Retinal pigment epithelial cell (primary cell): ENCODE results near the gene DOCK2.

ENCODE experiments used
- DNase-seq: peaks from one replicate; pipeline ENCODE4 v3.0.0-alpha.2; 2010; ENCODE audit warnings: low read depth
- H3K4me3 ChIP-seq: 2 replicates; pipeline ENCODE4 v1.5.1; 2011; ENCODE audit warnings: mild to moderate bottlenecking, low read length, control low read depth, moderate library complexity
- TF ChIP-seq, protein P1 (sequence below): conservative IDR thresholded peaks from 2 replicates; pipeline ENCODE4 v1.5.1; 2011; ENCODE audit warnings: low read depth, low read length, control low read depth, inconsistent platforms

The DOCK2 gene

DNA sequence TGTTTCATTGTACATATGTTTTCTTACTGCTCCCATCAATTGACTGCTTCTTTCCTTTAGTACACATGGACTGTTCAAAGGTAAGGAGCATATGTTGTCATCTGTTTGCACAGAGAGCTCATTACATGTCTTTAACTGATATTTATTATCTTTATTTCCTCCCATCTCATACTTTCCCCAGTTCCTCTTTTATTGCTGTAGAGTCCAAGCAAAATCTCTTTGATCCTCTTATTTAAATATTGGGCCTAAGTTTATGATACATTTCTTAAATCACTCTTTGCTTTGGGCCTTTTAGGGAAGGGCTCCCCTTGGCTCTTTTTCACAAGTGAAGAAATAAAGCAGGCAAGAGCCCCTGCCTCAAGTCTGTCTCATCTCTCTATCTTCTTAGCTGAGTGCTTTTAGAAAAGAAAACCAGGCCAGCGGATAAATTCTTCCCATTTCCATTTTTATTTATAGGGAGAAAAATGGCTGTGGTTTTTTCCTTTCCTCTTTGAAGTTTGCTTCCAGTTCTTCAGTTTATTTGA lies 152.4 kb downstream of the DOCK2 start:
- H3K4me3 ChIP-seq, result no peak overlapping the region
- no peak for DNase-seq
- TF ChIP-seq, protein P1, sequence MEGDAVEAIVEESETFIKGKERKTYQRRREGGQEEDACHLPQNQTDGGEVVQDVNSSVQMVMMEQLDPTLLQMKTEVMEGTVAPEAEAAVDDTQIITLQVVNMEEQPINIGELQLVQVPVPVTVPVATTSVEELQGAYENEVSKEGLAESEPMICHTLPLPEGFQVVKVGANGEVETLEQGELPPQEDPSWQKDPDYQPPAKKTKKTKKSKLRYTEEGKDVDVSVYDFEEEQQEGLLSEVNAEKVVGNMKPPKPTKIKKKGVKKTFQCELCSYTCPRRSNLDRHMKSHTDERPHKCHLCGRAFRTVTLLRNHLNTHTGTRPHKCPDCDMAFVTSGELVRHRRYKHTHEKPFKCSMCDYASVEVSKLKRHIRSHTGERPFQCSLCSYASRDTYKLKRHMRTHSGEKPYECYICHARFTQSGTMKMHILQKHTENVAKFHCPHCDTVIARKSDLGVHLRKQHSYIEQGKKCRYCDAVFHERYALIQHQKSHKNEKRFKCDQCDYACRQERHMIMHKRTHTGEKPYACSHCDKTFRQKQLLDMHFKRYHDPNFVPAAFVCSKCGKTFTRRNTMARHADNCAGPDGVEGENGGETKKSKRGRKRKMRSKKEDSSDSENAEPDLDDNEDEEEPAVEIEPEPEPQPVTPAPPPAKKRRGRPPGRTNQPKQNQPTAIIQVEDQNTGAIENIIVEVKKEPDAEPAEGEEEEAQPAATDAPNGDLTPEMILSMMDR, result no peak

DNA sequence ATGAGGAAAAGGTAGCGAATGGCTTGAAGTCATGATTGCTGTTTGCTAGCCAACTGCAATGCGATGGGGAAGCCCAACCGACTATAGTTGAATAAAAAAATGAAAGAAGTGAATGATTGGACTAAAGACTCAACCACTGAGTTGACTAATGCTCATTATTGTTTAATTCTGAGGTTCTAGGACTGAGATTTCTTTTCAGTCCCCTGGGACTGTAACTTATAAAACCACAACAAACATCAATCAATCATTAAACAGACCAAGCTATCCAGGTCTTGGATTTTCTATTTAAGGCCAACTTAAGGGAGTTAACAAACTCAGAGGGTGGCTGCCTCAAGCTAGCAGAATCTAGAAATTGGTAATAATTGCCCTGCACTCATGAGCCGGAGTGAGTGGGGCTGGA lies 154.2 kb downstream of the DOCK2 start:
- DNase-seq, result no peak
- TF ChIP-seq, protein P1, result no peak

DNA sequence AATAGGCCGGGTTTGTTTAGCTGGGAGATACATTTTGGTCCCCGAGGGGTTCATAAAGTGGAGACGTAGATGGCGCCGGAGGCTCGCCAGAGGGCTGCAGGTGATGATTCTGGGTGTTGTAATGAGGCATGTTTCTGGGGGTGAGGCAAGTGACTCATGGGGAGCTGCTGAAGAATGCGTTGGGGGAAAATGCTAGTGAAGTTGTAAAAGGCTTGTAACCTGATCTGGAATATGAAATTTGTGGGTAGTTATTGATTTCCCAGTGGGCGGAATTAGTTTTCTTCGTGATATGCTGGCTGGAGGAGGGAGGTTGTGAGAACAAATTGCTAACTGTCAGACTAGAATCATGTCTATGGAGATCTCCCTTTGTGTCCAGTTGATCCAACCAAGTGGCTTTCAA lies 158.3 kb downstream of the DOCK2 start:
- H3K4me3 ChIP-seq, result no peak overlapping the region
- DNase-seq, result no peak
- TF ChIP-seq, protein P1, result peak; percentile 8

More for the DNA sequence above, 154.2 kb downstream of the DOCK2 start:
- no peak overlapping the region for H3K4me3 ChIP-seq

DNA sequence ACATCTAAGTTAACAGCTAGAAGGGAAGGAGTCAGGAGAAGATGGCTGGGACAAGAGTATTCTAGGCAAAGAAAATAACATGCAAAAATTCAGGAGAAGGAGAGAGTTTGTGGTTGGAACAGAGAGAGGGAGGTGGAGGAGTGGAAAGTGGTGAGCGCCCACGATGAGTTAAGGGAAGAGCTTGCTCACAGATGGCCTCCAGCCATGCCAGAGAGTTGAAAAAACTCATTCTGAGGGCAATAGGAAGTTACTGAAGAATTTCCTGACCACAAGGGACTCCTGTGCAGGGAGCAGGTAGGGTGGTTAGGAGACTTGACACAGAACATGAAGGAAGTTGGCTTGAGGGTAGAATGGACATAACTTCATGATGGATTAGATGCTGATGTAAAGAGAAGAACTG lies 159.7 kb downstream of the DOCK2 start:
- DNase-seq, result no peak
- TF ChIP-seq, protein P1, result no peak

DNA sequence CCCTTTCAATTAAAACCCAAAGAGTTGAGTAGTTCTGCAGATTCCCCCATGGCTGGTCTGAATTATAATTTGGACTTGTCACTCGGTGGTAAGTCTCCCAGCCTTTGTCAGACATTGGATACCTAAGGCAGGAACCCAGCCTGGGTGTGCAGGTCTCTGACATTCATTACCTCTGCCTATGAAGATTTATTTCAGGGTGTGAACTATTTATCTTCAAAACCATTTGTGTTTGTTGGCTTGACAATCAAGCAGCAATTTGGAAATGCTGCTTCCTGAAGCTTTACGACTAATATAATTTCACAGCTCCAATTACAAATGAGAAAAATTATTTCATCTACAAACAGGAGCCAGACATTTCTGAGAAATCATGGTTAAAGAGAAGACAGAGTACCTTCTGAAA lies 160.5 kb downstream of the DOCK2 start:
- DNase-seq, result no peak
- TF ChIP-seq, protein P1, result no peak
- no peak overlapping the region for H3K4me3 ChIP-seq

More for the DNA sequence above, 159.7 kb downstream of the DOCK2 start:
- H3K4me3 ChIP-seq, result no peak overlapping the region

DNA sequence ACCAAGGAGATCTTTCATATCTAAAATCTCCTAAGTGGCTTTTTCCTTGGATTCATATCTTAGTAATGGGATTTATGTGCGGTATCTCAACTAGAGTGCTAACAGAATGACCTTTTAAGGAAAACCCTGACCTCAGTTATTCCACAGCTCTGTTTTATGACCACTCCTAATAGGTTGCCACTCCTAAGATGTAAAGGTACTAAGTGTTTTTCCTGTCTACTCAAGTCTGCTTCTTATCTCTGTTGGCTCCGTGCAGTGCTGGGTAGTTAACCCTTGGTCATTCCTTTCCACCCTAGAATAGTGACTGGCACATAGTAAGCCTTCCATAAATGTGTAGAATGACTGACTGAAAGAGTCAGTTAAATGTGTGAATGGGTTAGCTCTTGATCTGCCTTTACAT lies 161.4 kb downstream of the DOCK2 start:
- TF ChIP-seq, protein P1, result no peak
- DNase-seq, result no peak
- H3K4me3 ChIP-seq, result no peak overlapping the region

DNA sequence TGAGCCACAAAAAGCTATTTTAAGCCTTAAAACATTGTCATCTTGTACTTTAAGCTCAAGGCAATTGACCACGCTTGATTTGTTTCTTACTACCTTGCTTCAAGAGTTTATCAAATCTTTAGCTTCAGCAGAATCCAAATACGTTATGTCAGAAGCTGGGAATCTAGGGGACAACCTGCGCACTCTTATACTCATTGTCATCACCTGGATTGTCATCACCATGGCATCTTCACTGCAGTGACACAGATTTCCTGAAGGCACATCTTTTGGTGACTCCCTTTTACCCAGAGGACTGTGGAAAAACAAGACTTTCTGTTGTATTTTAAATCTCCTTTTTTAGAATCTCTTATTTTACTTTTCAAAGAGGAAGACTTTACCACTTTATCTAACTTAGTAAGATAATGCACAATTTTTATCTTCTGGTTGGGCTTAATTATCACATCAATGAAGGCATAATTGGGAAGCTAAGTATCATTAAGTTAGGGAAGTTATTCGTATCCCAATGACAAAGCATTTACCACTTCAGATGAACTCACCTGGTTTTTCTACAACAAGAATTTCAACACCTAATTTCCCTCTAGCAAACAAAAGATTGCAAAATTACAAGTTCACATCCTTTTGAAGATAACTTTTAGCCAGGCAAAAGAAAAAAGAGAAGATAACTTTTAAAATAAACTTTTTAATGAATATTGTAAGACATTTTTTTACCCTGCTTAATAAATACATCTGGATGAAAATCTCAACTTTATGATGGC lies 162.0 kb downstream of the DOCK2 start:
- TF ChIP-seq, protein P1, result no peak
- no peak overlapping the region for H3K4me3 ChIP-seq
- no peak for DNase-seq
